Brain microvascular endothelial cell (primary cell): ENCODE data around the gene PLXNB1.

Source experiments
- DNase-seq: peaks from one replicate; pipeline ENCODE4 v3.0.0-alpha.2; 2020
- H3K27ac ChIP-seq: fragments of 250-450 bp; sonication (Bioruptor Pico); 2 replicates; pipeline ENCODE4 v1.5.1; 2020; ENCODE audit warnings: mild to moderate bottlenecking, moderate library complexity
- H3K27me3 ChIP-seq: fragments of 250-450 bp; sonication (Bioruptor Pico); replicated peaks from 2 replicates; pipeline ENCODE4 v1.5.1; 2020; ENCODE audit warnings: mild to moderate bottlenecking
- H3K36me3 ChIP-seq: fragments of 250-450 bp; sonication (Bioruptor Pico); replicated peaks from 2 replicates; pipeline ENCODE4 v1.5.1; 2020; ENCODE audit warnings: mild to moderate bottlenecking
- H3K4me3 ChIP-seq: 2 replicates; pipeline ENCODE4 v1.5.1; 2011; ENCODE audit warnings: low read depth, mild to moderate bottlenecking, control low read depth, low read length, moderate library complexity
- in situ Hi-C: cut with HindIII; loops from 2 replicates; pipeline ENCODE4 v1.10.0; 2017; ENCODE audit warnings: low sequenced_read_pairs, low pct_ligation_motif_present
- TF ChIP-seq, protein P1 (sequence below): IDR thresholded peaks from 2 replicates; pipeline ENCODE4 v1.5.1; 2011; ENCODE audit warnings: low read depth, mild to moderate bottlenecking, moderate library complexity, low read length, control low read depth, inconsistent platforms; ENCODE audit errors: missing control alignments

PLXNB1 gene

DNA sequence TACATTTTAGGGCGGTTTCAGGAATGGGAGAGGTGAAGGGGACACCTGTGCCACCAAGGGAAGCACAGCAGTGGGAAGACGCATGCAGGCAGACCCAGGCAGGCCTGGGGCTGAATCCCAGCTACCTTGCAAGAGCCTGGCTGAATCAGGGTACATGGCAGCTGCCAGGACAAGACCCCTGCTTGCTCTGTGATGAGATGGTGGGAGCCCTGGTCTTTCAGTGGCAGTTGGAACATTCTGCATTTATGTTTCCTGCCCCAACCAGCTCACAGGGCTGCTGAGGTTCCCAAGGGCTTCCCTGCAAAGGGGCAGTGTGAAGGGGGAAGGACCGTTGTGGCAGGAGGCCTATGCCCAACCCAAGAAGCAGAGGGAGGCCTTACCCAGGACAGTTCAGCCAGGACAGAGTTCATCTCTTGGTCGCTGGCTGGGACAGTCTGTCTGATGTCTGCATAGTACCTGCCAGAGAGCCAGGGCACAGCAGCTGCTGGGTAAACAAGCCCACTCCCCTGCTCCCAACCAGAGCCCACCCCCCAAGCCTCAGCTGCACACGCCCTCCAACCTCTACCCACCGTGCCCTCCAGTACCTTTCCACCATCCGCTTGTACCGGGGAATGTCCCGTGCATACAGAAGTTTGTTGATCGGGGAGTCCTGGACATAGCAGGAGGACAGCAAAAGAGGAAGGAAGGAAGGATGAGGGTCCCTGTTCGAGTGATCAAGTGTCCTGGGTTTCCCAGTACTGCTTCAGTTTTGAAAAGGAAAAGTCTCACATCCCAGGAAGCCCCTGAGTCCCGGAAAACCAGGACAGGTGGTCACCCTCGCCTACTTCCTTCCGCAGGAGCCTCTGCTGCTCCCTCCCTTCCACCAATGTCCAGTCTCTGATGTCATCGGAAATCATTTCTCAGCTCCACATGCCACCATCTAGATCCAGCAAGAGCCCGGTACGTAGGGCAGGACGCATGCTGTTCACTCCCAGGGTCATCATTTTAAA lies 23.1 kb downstream of the PLXNB1 start:
- H3K36me3 ChIP-seq: no peaks in the 10 kb centered on the region
- H3K4me3 ChIP-seq: no peak overlapping the region
- TF ChIP-seq, protein P1, sequence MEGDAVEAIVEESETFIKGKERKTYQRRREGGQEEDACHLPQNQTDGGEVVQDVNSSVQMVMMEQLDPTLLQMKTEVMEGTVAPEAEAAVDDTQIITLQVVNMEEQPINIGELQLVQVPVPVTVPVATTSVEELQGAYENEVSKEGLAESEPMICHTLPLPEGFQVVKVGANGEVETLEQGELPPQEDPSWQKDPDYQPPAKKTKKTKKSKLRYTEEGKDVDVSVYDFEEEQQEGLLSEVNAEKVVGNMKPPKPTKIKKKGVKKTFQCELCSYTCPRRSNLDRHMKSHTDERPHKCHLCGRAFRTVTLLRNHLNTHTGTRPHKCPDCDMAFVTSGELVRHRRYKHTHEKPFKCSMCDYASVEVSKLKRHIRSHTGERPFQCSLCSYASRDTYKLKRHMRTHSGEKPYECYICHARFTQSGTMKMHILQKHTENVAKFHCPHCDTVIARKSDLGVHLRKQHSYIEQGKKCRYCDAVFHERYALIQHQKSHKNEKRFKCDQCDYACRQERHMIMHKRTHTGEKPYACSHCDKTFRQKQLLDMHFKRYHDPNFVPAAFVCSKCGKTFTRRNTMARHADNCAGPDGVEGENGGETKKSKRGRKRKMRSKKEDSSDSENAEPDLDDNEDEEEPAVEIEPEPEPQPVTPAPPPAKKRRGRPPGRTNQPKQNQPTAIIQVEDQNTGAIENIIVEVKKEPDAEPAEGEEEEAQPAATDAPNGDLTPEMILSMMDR: no peak
- no peak overlapping the region for H3K27ac ChIP-seq
- in situ Hi-C loops: no loop called here
- no peaks in the 10 kb centered on the region for H3K27me3 ChIP-seq
- no peak for DNase-seq

GRCh38 chr3:48405971-48406370 lies 23.9 kb downstream of the PLXNB1 start:
- DNase-seq: no peak
- in situ Hi-C loops: no loop called here
- Histone ChIP-seq H3K4me3 (no peak overlapping the region), H3K27me3 (no peaks in the 10 kb centered on the region), H3K27ac (no peak overlapping the region), H3K36me3 (no peaks in the 10 kb centered on the region)
- TF ChIP-seq, protein P1: no peak

- H3K4me3 ChIP-seq: no peak overlapping the region
- H3K27ac ChIP-seq: no peak overlapping the region
- TF ChIP-seq, protein P1: no peak
- no peaks in the 10 kb centered on the region for H3K36me3 ChIP-seq
- no peaks in the 10 kb centered on the region for H3K27me3 ChIP-seq
- DNase-seq: no peak
- in situ Hi-C loops: no loop called here
Measured at GRCh38 chr3:48405343-48405881, 24.5 kb downstream of the PLXNB1 start.

DNA sequence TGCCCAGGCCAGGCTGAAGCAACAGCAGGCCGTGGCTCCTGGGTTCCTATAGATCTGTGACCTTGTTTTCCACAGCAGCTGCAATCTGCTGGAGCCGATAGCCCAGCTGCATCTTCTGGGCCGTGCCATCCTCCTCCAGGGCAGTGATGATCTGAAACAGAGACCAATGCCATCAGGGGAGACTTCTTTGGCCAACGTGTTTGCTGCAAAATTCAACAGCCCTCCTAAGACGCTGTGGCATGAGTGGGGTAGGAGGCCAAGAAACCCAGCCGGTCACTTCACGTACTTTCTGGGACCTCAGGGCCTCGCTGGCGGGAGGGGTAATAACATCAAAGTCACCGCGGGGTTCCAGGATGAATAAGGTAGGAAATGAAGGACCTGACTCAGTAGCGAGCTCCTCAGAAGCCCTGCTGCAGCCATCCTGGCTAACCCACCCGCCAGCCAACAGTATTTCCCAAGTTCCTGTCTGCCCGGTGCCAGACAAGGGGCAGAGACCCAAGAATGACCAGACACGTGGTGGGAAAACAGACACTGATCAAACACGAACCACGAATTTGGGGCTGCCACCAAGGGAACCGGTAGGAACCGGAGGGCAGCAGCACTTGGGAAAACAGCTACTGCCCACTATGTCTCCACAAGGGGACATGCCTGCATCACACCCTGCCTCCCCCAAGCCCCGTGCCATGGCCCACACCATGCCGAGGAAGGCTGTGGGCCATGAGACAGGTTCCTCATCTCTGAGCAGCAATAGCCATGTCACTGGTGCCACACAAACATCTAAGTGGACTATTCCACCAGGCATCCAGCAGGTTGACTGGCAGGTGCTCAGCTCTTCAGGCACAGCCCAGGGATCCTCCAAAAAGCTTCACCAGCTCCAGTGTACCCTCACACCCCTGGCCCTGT lies 25.2 kb downstream of the PLXNB1 start:
- Histone ChIP-seq H3K36me3 (no peaks in the 10 kb centered on the region), H3K27ac (no peak overlapping the region), H3K4me3 (no peak overlapping the region), H3K27me3 (no peaks in the 10 kb centered on the region)
- no peak for DNase-seq
- in situ Hi-C loops: no loop called here
- TF ChIP-seq, protein P1: no peak

DNA sequence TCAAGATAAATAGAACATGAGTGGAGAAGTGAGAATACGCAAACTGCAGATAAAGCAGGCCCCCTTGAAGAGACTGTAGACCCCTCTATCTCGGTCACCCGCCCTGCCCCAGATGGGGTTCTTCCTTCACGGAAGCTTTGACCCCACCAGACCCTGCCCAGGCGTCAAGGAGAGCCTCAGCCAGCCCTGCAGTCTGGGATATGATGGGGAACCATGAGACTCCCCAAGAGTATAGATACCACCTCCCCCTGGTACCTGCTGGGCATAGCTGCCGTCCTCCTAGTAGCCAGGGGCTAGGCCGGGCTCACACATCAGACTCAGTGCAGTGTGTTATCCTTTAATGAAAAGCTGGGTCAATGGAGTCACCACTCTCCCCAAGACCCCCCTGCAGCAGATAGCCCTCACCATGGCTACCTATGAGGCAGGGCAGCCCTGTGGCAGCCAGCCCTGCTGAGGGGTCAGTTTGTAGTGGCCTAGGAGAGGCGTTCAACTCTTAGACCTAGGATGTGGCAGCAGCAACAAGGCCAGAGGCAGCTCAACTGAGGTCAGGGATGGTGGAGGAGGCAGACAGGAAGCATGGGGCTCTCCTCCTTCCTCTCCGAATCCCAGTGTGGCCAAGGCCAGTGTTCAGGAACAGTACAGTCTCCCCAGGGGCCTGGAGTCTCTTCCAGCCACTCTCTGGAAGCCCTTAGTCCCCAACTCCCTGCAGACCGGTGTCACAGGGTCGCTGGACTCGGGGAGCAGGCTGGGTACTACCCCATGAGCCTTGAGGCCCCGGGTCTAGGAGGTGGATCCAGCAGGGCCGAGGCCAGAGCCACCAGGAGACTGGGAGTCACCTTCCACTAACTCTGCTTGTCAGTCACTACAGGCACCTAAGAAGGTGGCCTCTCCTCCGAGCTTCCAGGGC lies 26.1 kb downstream of the PLXNB1 start:
- no peaks in the 10 kb centered on the region for H3K36me3 ChIP-seq
- DNase-seq: no peak

More for the DNA sequence above, 26.1 kb downstream of the PLXNB1 start:
- H3K27me3 ChIP-seq: no peaks in the 10 kb centered on the region
- H3K4me3 ChIP-seq: no peak overlapping the region
- no peak overlapping the region for H3K27ac ChIP-seq
- TF ChIP-seq, protein P1: no peak
- in situ Hi-C loops: no loop called here
